HG03575 (cell line): ENCODE data around the gene PABPN1L.

Experiments
- ATAC-seq: cut with Tn5 transposase; IDR thresholded peaks from one replicate; pipeline ENCODE4 v1.9.1; 2021; ENCODE audit not compliant: unreplicated experiment, insufficient number of reproducible peaks, low FRiP score; ENCODE audit errors: extremely low read depth

PABPN1L gene

GRCh38 chr16:88822281-88823040 lies 44.0 kb downstream of the PABPN1L start:
- no peak for ATAC-seq

GRCh38 chr16:88821168-88821850 lies 45.2 kb downstream of the PABPN1L start:
- no peak for ATAC-seq

GRCh38 chr16:88820385-88821025 lies 46.0 kb downstream of the PABPN1L start:
- ATAC-seq = no peak

- ATAC-seq = no peak
Observed at GRCh38 chr16:88819126-88819525, 47.3 kb downstream of the PABPN1L start.

GRCh38 chr16:88818575-88818874 lies 47.9 kb downstream of the PABPN1L start:
- no peak for ATAC-seq

GRCh38 chr16:88817785-88818574 lies 48.5 kb downstream of the PABPN1L start:
- no peak for ATAC-seq

GRCh38 chr16:88816736-88817535 lies 49.5 kb downstream of the PABPN1L start:
- no peak for ATAC-seq

- ATAC-seq = no peak
Observed at GRCh38 chr16:88815901-88816589, 50.4 kb downstream of the PABPN1L start.

GRCh38 chr16:88815227-88815626 lies 51.2 kb downstream of the PABPN1L start:
- ATAC-seq = no peak

GRCh38 chr16:88814144-88814502 lies 52.3 kb downstream of the PABPN1L start:
- ATAC-seq = no peak
